Sigmoid colon (tissue), 7 donors: Measurements from ENCODE around the gene SEL1L. TPM values are rescaled to one million over a fixed set of nuclear protein-coding genes. Genes with fewer than 3 reads are reported as not detected.

Experiments
- DNase-seq: peaks from one replicate; pipeline ENCODE4 v3.0.0-alpha.2; 2019
- H3K27ac ChIP-seq, 4 donors: fragments of 200-600 bp; sonication (generic); one replicate each; pipeline ENCODE4 v1.5.1; 2016 to 2019; ENCODE audit warnings: mild to moderate bottlenecking in 1 of 4
- H3K27me3 ChIP-seq, 3 donors: fragments of 200-600 bp; sonication (generic); one replicate each; pipeline ENCODE4 v1.5.1; 2019; ENCODE audit warnings: mild to moderate bottlenecking in 1 of 3
- H3K36me3 ChIP-seq, 4 donors: fragments of 200-600 bp; sonication (generic); one replicate each; pipeline ENCODE4 v1.5.1; 2016 to 2019
- H3K4me1 ChIP-seq, 4 donors: fragments of 200-600 bp; sonication (generic); one replicate each; pipeline ENCODE4 v1.5.1; 2017 to 2019
- H3K4me3 ChIP-seq, 4 donors: fragments of 200-600 bp; sonication (generic); one replicate each; pipeline ENCODE4 v1.5.1; 2017 to 2019; ENCODE audit warnings: mild to moderate bottlenecking in 2 of 4, moderate library complexity in 1 of 4
- H3K9me3 ChIP-seq, 4 donors: fragments of 200-600 bp in 3 of 4; sonication (generic) in 3 of 4; one replicate each; pipeline versions ENCODE4 v1.5.1 to v1.6.1; 2013 to 2019
- CTCF ChIP-seq, 4 experiments: fragments of 450-650 bp in 3 of 4; fragments of 200-600 bp in 1 of 4; IDR thresholded peaks; one replicate each; pipeline ENCODE4 v1.5.1; 2016 to 2019; ENCODE audit warnings: antibody characterized with exemption in 4 of 4, mild to moderate bottlenecking in 3 of 4, moderate library complexity in 2 of 4
- EP300 ChIP-seq, 4 donors: sonication (generic); formaldehyde crosslinking; IDR thresholded peaks; one replicate each; pipeline ENCODE4 v1.6.1; 2017; ENCODE audit warnings: antibody characterized with exemption in 4 of 4
- POLR2A ChIP-seq, 2 donors: fragments of 450-650 bp; IDR thresholded peaks; one replicate each; pipeline ENCODE4 v1.6.1; 2016; ENCODE audit warnings: antibody characterized with exemption in 2 of 2, mild to moderate bottlenecking in 2 of 2, moderate library complexity in 2 of 2
- POLR2AphosphoS5 ChIP-seq, 4 donors: sonication (generic); formaldehyde crosslinking; IDR thresholded peaks; one replicate each; pipeline ENCODE4 v1.6.1; 2017; ENCODE audit warnings: antibody characterized with exemption in 4 of 4
- WGBS, 2 donors: extraction: QIAGEN DNeasy Blood & Tissue Kit; methylation state at CpG; one replicate each; pipeline ENCODE4 v1.1.7; 2013; 5-methylcytosine and 5-hydroxymethylcytosine counted together
- intact Hi-C: fragments of 100-400 bp; cut with DNase I; formaldehyde crosslinking; loops from one replicate; pipeline ENCODE4 v1.15.1; 2023
- polyA plus RNA-seq, 3 donors: library from polyadenylated mRNA; stranded (reverse); fragments of 200-250 nt; gene quantifications; one replicate each; pipeline ENCODE4 v1.2.3, GENCODE V29; 2013
- total RNA-seq, 4 donors: library from RNA; depleted of rRNA; stranded (reverse); fragments of >200 nt; gene quantifications; one replicate each; pipeline ENCODE4 v1.1.0, GENCODE V29; 2016
- donor health status: healthy with polysubstance abuse.
- donor health status: Bipolar disorder and iron deficiency.
- donor health status: healthy.

SEL1L gene
- total and polyA plus RNA-seq, 7 donors: 4.2 to 74.8 (median 52.0) TPM

- H3K4me1 ChIP-seq: peaks cover 0 to 11% (median 8%) of the 10 kb centered on the region in 4 donors
- no peaks in the 10 kb centered on the region for H3K27me3 ChIP-seq
- intact Hi-C loops: no loop called here
- TF ChIP-seq POLR2A (IDR thresholded peaks at IDR 0.05): no peak
- TF ChIP-seq POLR2AphosphoS5 (IDR thresholded peaks at IDR 0.05): no peak
- TF ChIP-seq CTCF (IDR thresholded peaks at IDR 0.05): no peak
- TF ChIP-seq EP300 (IDR thresholded peaks at IDR 0.05): no peak
- DNase-seq: no peak
- H3K4me3 ChIP-seq: no peak overlapping the region
- WGBS, 2 donors: 96 to 97% methylated on average over 2 of the region's 2 CpGs
- H3K9me3 ChIP-seq: no peaks in the 10 kb centered on the region
- peaks cover 5 to 75% (median 22%) of the 10 kb centered on the region in 4 donors for H3K36me3 ChIP-seq
- H3K27ac ChIP-seq: no peak overlapping the region
Measured at GRCh38 chr14:81504864-81505263, 28.8 kb downstream of the SEL1L start.

GRCh38 chr14:81485781-81486180 lies 47.9 kb downstream of the SEL1L start:
- no peaks in the 10 kb centered on the region for H3K27me3 ChIP-seq
- TF ChIP-seq POLR2AphosphoS5 (IDR thresholded peaks at IDR 0.05): no peak
- no peak overlapping the region for H3K4me3 ChIP-seq
- DNase-seq: no peak
- H3K4me1 ChIP-seq: no peaks in the 10 kb centered on the region
- intact Hi-C loops: no loop called here
- H3K9me3 ChIP-seq: no peaks in the 10 kb centered on the region
- H3K27ac ChIP-seq: no peak overlapping the region
- peaks cover 17 to 91% (median 60%) of the 10 kb centered on the region in 4 donors for H3K36me3 ChIP-seq
- WGBS, 2 donors: 89 to 91% methylated on average over 1 of the region's 1 CpG

GRCh38 chr14:81485372-81485771 lies 48.3 kb downstream of the SEL1L start:
- Histone ChIP-seq H3K27ac (no peak overlapping the region), H3K36me3 (peaks cover 17 to 91% (median 61%) of the 10 kb centered on the region in 4 donors), H3K4me3 (no peak overlapping the region), H3K27me3 (no peaks in the 10 kb centered on the region), H3K4me1 (no peaks in the 10 kb centered on the region), H3K9me3 (no peaks in the 10 kb centered on the region)
- intact Hi-C loops: no loop called here
- no peak for DNase-seq
- TF ChIP-seq CTCF (IDR thresholded peaks at IDR 0.05) (no peak), POLR2AphosphoS5 (IDR thresholded peaks at IDR 0.05) (no peak)
- 90 to 91% methylated on average over 7 of the region's 7 CpGs for WGBS, 2 donors

GRCh38 chr14:81484120-81484519 lies 49.5 kb downstream of the SEL1L start:
- intact Hi-C loops: no loop called here
- Histone ChIP-seq H3K27me3 (no peaks in the 10 kb centered on the region), H3K9me3 (no peaks in the 10 kb centered on the region), H3K36me3 (peaks cover 20 to 91% (median 63%) of the 10 kb centered on the region in 4 donors), H3K4me3 (no peak overlapping the region), H3K4me1 (no peaks in the 10 kb centered on the region), H3K27ac (no peak overlapping the region)
- TF ChIP-seq POLR2A (IDR thresholded peaks at IDR 0.05) (no peak), CTCF (IDR thresholded peaks at IDR 0.05) (no peak), POLR2AphosphoS5 (IDR thresholded peaks at IDR 0.05) (no peak), EP300 (IDR thresholded peaks at IDR 0.05) (no peak)
- WGBS, 2 donors: 92 to 93% methylated on average over 4 of the region's 4 CpGs
- DNase-seq: no peak

- intact Hi-C loops: no loop called here
- H3K36me3 ChIP-seq: peaks cover 19 to 91% (median 59%) of the 10 kb centered on the region in 4 donors
Measured at GRCh38 chr14:81480741-81481140, 52.9 kb downstream of the SEL1L start.

More at GRCh38 chr14:81480741-81481140, 52.9 kb downstream of the SEL1L start:
- Histone ChIP-seq H3K27ac (no peak overlapping the region), H3K27me3 (no peaks in the 10 kb centered on the region), H3K9me3 (no peaks in the 10 kb centered on the region), H3K4me3 (no peak overlapping the region), H3K4me1 (no peaks in the 10 kb centered on the region)
- WGBS, 2 donors: 94% methylated on average over 5 of the region's 5 CpGs
- no peak for DNase-seq
- no peak for TF ChIP-seq EP300 (IDR thresholded peaks at IDR 0.05)
- no peak for TF ChIP-seq POLR2A (IDR thresholded peaks at IDR 0.05)
- no peak for TF ChIP-seq CTCF (IDR thresholded peaks at IDR 0.05)
- no peak for TF ChIP-seq POLR2AphosphoS5 (IDR thresholded peaks at IDR 0.05)
